Hematopoietic multipotent progenitor cell treated with erythropoietin and hydrocortisone succinate and interleukin-3 and kit ligand, for 17 days (in vitro differentiated cells): ENCODE data around the gene SCLY.
"Not testable (repeated sequence)": the region's sequence is repeated elsewhere in the genome, so short reads cannot be mapped to it uniquely, and the experiment has no call there.

Experiments used
- DNase-seq: peaks from one replicate; pipeline ENCODE4 v3.0.0-alpha.2; 2015; ENCODE audit warnings: low spot score

Gene SCLY

GRCh38 chr2:238040918-238041317 is 19.9 kb upstream of the SCLY start:
- DNase-seq: no peak

- no peak for DNase-seq
Observed at GRCh38 chr2:238042090-238042489, 18.7 kb upstream of the SCLY start.

GRCh38 chr2:238042849-238043584 is 17.8 kb upstream of the SCLY start:
- DNase-seq: no peak

DNA sequence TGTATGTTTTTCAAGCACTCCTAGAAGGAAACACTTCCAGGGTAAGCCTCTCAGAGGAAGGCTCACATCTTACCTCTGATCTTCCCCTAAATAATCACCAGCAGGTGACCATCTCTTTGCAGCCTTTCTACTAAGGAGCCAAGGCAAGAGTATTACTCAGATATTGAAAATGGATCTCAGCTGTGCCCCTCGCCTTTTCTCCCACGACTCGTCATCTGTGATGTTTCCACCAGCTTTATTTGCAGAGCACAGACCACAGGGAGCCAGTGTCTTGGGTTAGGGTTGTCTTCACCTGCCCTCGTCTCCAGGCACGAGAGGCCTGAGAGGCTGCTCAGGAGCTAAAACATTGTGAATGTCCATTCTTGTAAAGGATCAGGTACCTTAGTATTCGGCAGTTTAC is 16.9 kb upstream of the SCLY start:
- DNase-seq: no peak

DNA sequence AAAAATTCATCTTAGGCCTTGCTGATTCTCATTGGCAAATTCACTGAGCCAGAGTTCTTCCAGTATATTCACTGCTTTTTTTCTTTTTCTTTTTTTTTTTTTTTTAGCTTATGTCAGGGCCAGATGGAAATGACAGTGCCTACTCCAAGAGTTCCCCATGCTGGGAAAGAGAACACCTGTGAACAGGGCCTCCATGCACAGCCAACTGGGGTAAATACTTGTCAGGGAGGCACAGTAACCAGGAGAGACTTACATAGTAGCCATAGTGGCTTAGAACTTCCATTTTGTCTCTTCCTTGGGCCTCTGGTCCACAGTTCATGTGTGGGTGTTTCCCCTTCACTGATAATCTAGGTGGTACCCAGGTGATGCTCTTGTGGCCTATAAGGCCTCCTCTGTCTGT is 15.2 kb upstream of the SCLY start:
- no peak for DNase-seq

GRCh38 chr2:238046725-238047270 is 14.0 kb upstream of the SCLY start:
- DNase-seq: no peak

DNA sequence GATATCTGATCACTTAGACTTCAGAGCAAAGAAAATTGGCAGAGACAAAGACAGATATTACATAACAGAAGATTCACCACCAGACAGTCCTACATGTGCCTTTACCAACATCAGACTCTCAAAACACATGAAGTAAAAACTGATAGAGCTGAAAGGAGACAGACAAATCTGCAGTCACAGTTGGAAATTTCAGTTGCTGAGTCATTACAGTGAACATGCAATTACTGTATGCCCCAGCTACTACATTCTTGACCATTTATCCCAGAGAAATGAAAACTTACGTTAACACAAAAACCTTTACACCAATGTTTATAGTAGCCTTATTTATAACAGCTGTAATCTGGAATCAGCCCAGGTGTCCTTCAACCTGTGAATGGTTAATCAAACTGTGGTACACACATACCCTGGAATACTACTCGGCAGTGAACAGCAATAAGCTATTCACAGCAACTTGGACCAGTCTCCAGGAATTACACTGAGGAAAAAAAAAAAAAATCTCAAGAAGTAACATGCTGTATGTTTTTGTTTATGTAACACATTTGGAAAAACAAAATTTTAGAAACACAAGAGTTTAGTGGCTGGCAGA is 7.5 kb upstream of the SCLY start:
- peak; percentile 36 for DNase-seq

- DNase-seq: no peak
Observed at GRCh38 chr2:238055841-238056240, 5.0 kb upstream of the SCLY start.

DNA sequence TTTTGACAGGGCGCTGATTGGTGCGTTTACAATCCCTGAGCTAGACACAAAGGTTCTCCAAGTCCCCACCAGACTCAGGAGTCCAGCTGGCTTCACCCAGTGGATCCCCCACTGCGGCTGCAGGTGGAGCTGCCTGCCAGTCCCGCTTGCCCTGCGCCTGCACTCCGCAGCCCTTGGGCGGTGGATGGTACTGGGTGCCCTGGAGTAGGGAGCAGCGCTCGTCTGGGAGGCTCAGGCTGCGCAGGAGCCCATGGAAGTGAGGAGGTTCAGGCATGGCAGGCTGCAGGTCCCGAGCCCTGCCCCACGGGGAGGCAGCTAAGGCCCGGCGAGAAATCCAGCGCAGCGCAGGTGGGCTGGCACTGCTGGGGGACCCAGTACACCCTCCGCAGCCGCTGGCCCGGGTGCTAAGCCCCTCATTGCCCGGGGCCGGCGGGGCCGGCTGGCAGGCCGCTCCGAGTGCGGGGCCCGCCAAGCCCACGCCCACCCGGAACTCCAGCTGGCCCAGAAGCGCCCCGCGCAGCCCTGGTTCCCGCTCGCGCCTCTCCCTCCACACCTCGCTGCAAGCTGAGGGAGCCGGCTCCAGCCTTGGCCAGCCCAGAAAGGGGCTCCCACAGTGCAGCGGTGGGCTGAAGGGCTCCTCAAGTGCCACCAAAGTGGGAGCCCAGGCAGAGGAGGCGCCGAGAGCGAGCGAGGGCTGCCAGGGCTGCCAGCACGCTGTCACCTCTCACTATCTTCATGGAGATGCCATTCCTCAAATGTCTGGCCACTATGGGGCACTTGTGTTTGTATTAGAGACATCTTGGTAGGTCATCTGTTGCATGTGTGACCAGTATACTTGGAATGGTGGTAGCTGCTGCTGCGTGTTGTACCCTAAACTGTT is 2.9 kb upstream of the SCLY start:
- not testable (repeated sequence) for DNase-seq

DNA sequence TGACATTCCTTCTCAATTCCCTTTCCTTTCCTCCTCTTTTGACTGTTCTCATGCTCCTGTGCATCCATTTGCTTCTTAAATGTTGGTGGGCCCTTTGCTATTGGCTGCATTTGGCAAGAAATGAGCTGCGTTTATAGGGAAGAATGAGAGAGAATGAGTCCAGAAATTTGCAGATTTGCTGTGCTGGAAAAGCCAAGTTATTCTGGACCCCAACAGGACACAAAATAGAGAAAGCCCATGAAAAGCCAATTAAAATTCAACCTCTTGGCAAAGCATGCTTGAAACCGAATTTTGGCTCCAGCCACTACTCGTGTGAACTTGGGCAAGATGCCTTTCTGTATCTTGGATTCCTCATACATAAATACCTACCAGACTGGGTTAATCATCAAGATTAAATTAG is 1.3 kb upstream of the SCLY start:
- no peak for DNase-seq

GRCh38 chr2:238060096-238060541 is 682 bp upstream of the SCLY start:
- no peak for DNase-seq

DNA sequence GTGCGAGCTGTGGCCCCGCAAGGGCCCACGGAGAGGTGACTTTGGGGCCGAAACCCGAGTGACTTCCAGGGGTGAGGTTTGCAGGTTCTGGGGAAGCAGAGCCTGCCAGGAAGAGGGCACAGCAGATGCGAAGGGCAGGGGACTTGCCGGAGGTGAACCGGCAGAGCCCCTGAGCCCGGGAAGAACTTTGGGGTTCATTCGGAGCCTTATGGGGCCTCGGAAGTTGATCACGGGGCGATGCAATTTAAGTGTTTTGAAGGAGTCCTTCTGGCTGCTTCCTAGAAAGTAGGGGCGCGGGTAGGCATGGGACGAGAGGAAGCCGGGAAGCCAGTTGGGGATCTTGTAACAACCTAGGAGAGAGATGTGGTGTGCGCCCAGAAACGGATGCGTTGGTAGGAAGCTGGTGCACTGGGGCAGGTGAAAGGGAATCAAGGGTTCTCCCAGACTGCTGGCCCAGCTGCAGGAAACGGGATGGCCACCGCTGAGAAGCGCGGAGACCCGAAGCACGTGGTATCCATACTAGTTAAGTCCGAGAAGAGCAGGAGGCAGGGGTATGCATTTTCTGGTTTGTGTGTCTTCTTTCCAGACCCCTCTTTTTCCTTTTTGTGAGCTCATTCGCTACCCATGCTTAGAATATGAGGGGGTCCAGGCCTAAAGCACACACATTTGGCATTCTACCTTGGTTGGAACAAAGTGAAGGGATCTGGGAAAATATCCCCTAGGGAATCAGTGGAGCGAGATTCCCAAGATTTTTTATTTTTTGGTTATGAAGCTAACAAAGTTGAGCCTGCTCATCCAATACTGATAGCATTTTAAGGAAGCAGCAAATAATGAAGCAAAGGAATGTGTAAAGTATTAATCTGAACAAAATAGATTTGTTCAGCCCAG is 758 bp downstream of the SCLY start:
- DNase-seq: no peak

GRCh38 chr2:238063414-238064189 is 2.8 kb downstream of the SCLY start:
- no peak for DNase-seq

DNA sequence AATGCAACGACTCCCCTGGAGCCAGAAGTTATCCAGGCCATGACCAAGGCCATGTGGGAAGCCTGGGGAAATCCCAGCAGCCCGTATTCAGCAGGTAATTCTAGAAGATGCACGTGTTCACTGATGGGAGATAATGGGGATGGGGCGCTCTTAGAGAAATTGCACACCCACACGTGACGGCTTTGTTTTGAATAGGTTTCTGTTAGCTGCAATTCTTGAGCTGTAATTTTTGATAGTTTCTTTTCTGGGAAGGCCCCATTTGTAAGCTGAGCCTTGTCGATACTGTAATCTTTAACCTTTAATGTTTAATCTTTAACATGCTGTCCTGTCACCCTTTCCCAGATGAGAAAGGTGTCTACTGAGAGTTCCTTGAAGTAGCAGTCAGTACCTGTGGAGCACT is 3.6 kb downstream of the SCLY start:
- no peak for DNase-seq

DNA sequence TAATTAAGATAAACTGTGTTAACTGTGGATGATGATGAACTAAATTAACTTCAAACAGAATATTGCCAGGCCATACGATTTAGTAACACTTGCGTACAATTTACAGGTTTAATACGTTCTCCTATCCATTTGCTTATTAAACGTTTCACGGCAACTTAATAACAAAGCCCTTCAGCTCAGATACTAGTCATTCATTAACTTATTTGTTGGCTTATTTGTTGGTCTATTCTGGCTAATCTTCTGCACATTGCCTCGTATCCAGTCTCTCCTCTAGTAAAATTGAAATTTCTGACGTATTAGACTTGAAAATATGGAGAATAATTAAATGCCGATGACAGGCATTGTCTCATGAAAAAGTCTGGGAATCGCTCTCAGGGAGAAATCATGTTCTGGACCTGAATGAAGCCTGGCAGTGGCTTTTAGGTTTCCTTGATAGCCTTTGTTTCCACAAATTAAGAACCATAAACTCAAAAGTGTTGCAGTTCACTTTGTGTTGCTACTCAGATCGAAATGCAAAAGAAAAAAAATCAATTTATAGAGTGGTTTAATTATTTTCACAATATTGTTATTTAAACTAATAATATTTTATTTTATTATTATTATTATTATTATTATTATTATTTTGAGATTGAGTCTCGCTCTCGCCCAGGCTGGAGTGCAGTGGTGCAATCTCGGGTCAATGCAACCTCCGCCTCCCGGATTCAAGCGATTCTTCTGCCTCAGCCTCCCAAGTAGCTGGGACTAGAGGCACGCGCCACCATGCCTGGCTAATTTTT is 4.5 kb downstream of the SCLY start:
- DNase-seq: no peak

DNA sequence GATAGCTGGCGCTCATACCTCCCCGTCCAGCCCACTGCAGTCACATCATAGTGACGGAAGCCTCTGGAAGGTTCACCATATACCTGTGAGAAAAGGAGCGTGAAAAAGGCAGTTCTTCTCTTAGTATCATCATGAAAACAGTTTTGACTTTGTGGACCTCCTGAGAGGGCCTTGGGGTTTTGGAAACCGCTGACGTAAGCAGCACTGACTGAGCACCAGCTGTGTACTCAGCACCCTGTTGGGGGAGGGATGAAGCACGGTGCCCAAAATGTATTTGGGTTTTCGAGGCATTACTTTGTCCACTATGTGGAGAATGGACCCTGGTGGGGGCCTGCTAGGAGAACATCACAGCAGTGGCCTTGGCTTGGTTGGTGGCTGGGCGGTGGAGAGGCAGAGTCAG is 5.4 kb downstream of the SCLY start:
- DNase-seq: no peak

DNA sequence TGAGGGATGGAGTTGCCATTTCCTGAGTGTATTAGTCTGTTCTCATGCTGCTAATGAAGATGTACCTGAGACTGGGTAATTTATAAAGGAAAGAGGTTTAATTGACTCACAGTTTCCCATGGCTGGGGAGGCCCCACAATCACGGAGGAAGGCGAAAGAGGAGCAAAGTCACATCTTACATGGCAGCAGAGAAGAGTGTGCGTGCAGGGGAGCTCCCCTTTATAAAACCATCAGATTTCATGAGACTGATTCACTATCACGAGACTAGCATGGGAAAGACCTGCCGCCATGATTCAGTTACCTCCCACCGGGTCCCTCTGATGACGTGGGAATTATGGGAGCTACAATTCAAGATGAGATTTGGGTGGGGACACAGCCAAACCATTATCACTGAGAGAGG is 5.9 kb downstream of the SCLY start:
- DNase-seq: not testable (repeated sequence)

- no peak for DNase-seq
Observed at GRCh38 chr2:238067939-238068338, 7.1 kb downstream of the SCLY start.

DNA sequence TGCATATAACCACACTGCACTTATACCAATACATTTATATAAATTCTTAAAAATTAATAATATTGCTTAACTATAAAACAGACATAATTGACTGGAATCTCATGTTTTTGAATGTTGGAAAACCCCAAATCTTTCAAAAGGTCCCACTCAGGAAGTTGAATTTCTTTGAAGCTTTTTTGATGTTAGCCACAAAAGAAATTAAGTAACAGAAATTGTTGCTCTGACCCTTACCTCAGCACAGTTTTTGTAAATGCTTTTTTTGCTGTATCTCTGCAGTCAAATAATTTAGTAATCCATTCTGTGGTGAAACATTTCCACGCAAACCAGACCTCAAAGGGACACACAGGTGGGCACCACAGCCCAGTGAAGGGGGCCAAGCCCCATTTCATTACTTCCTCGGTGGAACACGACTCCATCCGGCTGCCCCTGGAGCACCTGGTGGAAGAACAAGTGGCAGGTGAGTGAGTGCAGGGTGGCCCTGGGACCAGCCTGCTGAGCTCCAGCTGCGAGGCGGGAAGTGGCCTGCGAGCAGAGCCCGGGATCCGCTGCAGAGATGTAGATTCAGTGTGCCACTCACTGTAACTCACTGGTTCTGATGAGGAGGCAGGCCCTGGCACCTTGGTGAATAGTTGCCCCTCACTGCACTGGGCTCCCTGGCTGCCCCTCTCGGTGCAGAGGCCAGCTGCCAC is 8.4 kb downstream of the SCLY start:
- no peak for DNase-seq
